NOMO-1 treated with dmso at 0.1 percent for 144 hours (cell line): ENCODE measurements around the gene PRKCE.

Experiments
- DNase-seq: peaks from one replicate; lab custom pipeline; 2025; ENCODE audit not compliant: unreplicated experiment; lab: John Stamatoyannopoulos, UW

The PRKCE gene

GRCh38 chr2:45925636-45926366 lies 274.3 kb downstream of the PRKCE start:
- DNase-seq, result no peak

- no peak for DNase-seq
These were observed 277.5 kb downstream of the PRKCE start for GRCh38 chr2:45928946-45929345.

- no peak for DNase-seq
These were observed 278.4 kb downstream of the PRKCE start for GRCh38 chr2:45929674-45930395.

GRCh38 chr2:45930396-45930792 lies 278.9 kb downstream of the PRKCE start:
- DNase-seq, result no peak

GRCh38 chr2:45932278-45932975 lies 281.0 kb downstream of the PRKCE start:
- no peak for DNase-seq

- peak; percentile 71 for DNase-seq
These were observed 284.5 kb downstream of the PRKCE start for GRCh38 chr2:45935791-45936622.

- no peak for DNase-seq
These were observed 285.1 kb downstream of the PRKCE start for GRCh38 chr2:45936623-45936979.

GRCh38 chr2:45937990-45938389 lies 286.5 kb downstream of the PRKCE start:
- no peak for DNase-seq

GRCh38 chr2:45938649-45939511 lies 287.4 kb downstream of the PRKCE start:
- DNase-seq, result no peak

- DNase-seq, result no peak
These were observed 290.2 kb downstream of the PRKCE start for GRCh38 chr2:45941531-45942236.

- DNase-seq, result no peak
These were observed 290.8 kb downstream of the PRKCE start for GRCh38 chr2:45942237-45942738.

- no peak for DNase-seq
These were observed 292.0 kb downstream of the PRKCE start for GRCh38 chr2:45943219-45944044.

GRCh38 chr2:45944074-45944473 lies 292.6 kb downstream of the PRKCE start:
- no peak for DNase-seq

GRCh38 chr2:45945302-45945717 lies 293.8 kb downstream of the PRKCE start:
- DNase-seq, result no peak

- no peak for DNase-seq
These were observed 294.5 kb downstream of the PRKCE start for GRCh38 chr2:45946023-45946422.

GRCh38 chr2:45950606-45951005 lies 299.1 kb downstream of the PRKCE start:
- no peak for DNase-seq

GRCh38 chr2:45951025-45951727 lies 299.7 kb downstream of the PRKCE start:
- no peak for DNase-seq

- no peak for DNase-seq
These were observed 301.1 kb downstream of the PRKCE start for GRCh38 chr2:45952591-45952990.
